IMR-90 (cell line): ENCODE measurements around the gene TRIM6. TPM values are rescaled to one million over a fixed set of nuclear protein-coding genes. Genes with fewer than 3 reads are reported as not detected.

Experiments
- ATAC-seq: fragments of 200-7000 bp; cut with Tn5 transposase; 2 replicates; pipeline ENCODE4 v1.9.1; 2020; ENCODE audit warnings: low read depth, mild to moderate bottlenecking, moderate library complexity
- BruUV-seq: library from RNA; stranded (reverse); fragments of 400-500 nt; replicated peaks from 2 replicates; lab custom pipeline; 2021; lab: Mats Ljungman, UMichigan
- CTCF ChIA-PET: fragments of 300-600 bp; formaldehyde crosslinking; extraction: SDS; loops from one replicate; lab custom pipeline; 2021; ENCODE audit warnings: antibody characterized with exemption; lab: Yijun Ruan, JAX
- POLR2A ChIA-PET: fragments of 300-600 bp; sonication (Branson Sonifier 250); formaldehyde crosslinking; loops from one replicate; lab custom pipeline; 2022; ENCODE audit warnings: antibody characterized with exemption; ENCODE audit not compliant: unreplicated experiment; lab: Charles Lee
- DNase-seq: peaks from one replicate; pipeline ENCODE4 v3.0.0; 2013
- H2AFZ ChIP-seq: replicated peaks from 2 replicates; pipeline ENCODE3; 2013; ENCODE audit warnings: low read length, mild to moderate bottlenecking; ENCODE audit not compliant: poor library complexity
- H2AK5ac ChIP-seq: 2 replicates; pipeline ENCODE4 v1.6.1; 2013; ENCODE audit warnings: low read depth, low read length, inconsistent platforms
- H2AK9ac ChIP-seq: replicated peaks from 2 replicates; pipeline ENCODE3; 2013; ENCODE audit warnings: mild to moderate bottlenecking, low read depth, low read length, moderate library complexity; ENCODE audit not compliant: poor library complexity
- H2BK120ac ChIP-seq: 2 replicates; pipeline ENCODE4 v1.6.1; 2013; ENCODE audit warnings: low read depth, low read length, inconsistent platforms
- H2BK15ac ChIP-seq: 3 replicates; pipeline ENCODE4 v1.6.1; 2013; ENCODE audit warnings: low read depth, low read length, inconsistent platforms
- H2BK20ac ChIP-seq: 2 replicates; pipeline ENCODE4 v1.6.1; 2013; ENCODE audit warnings: low read depth, mild to moderate bottlenecking, inconsistent platforms, low read length, moderate library complexity
- H2BK5ac ChIP-seq: 2 replicates; pipeline ENCODE4 v1.6.1; 2013; ENCODE audit warnings: mild to moderate bottlenecking, low read depth, low read length, inconsistent platforms; ENCODE audit not compliant: poor library complexity, severe bottlenecking
- H3K14ac ChIP-seq: replicated peaks from 2 replicates; pipeline ENCODE4 v1.6.1; 2013; ENCODE audit warnings: low read depth, low read length, inconsistent platforms
- H3K18ac ChIP-seq: 2 replicates; pipeline ENCODE4 v1.6.1; 2013; ENCODE audit warnings: low read depth, low read length, control low read depth
- H3K23ac ChIP-seq: 2 replicates; pipeline ENCODE4 v1.6.1; 2013; ENCODE audit warnings: low read depth, low read length, inconsistent platforms
- H3K27ac ChIP-seq: 2 replicates; pipeline ENCODE4 v1.5.1; 2013; ENCODE audit warnings: mild to moderate bottlenecking, control low read depth, low read length; ENCODE audit not compliant: insufficient read depth
- H3K27me3 ChIP-seq: 2 replicates; pipeline ENCODE4 v1.6.1; 2013; ENCODE audit warnings: low read length; ENCODE audit not compliant: control insufficient read depth, insufficient read depth
- H3K36me3 ChIP-seq: 2 replicates; pipeline ENCODE4 v1.6.1; 2013; ENCODE audit warnings: low read length, mixed read lengths; ENCODE audit not compliant: control insufficient read depth, insufficient read depth
- H3K4ac ChIP-seq: 2 replicates; pipeline ENCODE4 v1.6.1; 2013; ENCODE audit warnings: low read depth, low read length, inconsistent platforms
- H3K4me1 ChIP-seq: 2 replicates; pipeline ENCODE4 v1.6.1; 2013; ENCODE audit warnings: low read length, mixed read lengths; ENCODE audit not compliant: control insufficient read depth, insufficient read depth
- H3K4me2 ChIP-seq: 2 replicates; pipeline ENCODE4 v1.6.1; 2013; ENCODE audit warnings: low read depth, mild to moderate bottlenecking, control low read depth, low read length, moderate library complexity
- H3K4me3 ChIP-seq: 2 replicates; pipeline ENCODE4 v1.5.1; 2013; ENCODE audit warnings: low read depth, mild to moderate bottlenecking, control low read depth, low read length, moderate library complexity; ENCODE audit not compliant: insufficient read depth
- H3K56ac ChIP-seq: 2 replicates; pipeline ENCODE4 v1.6.1; 2013; ENCODE audit warnings: low read length, inconsistent platforms; ENCODE audit not compliant: insufficient read depth; ENCODE audit errors: extremely low read depth
- H3K79me1 ChIP-seq, 2 experiments: 2 replicates each; pipeline ENCODE4 v1.6.1; 2013; ENCODE audit warnings: low read length in 2 of 2, inconsistent platforms in 1 of 2, low read depth in 1 of 2
- H3K9ac ChIP-seq: 2 replicates; pipeline ENCODE4 v1.6.1; 2013; ENCODE audit warnings: low read depth, low read length, control low read depth
- H3K9me1 ChIP-seq: 2 replicates; pipeline ENCODE4 v1.6.1; 2013; ENCODE audit warnings: low read length, inconsistent platforms; ENCODE audit not compliant: insufficient read depth
- H3K9me3 ChIP-seq: 2 replicates; pipeline ENCODE4 v1.6.1; 2013; ENCODE audit warnings: low read length; ENCODE audit not compliant: control insufficient read depth, insufficient read depth
- H4K20me1 ChIP-seq: 2 replicates; pipeline ENCODE4 v1.6.1; 2013; ENCODE audit warnings: low read length, inconsistent platforms; ENCODE audit not compliant: insufficient read depth
- H4K5ac ChIP-seq: 2 replicates; pipeline ENCODE4 v1.6.1; 2013; ENCODE audit warnings: mild to moderate bottlenecking, low read depth, low read length, control low read depth
- H4K8ac ChIP-seq, 2 experiments: 2 replicates each; pipeline ENCODE4 v1.6.1; 2013; ENCODE audit warnings: low read depth in 2 of 2, low read length in 2 of 2, control low read depth in 1 of 2, inconsistent platforms in 1 of 2
- H4K91ac ChIP-seq: 2 replicates; pipeline ENCODE4 v1.6.1; 2013; ENCODE audit warnings: low read depth, low read length, inconsistent platforms; ENCODE audit not compliant: insufficient read depth
- CEBPB ChIP-seq: IDR thresholded peaks from 2 replicates; pipeline ENCODE4 v1.6.1; 2012; ENCODE audit warnings: low read depth, low read length, improper control_type of control experiment
- CHD1 ChIP-seq: IDR thresholded peaks from 2 replicates; pipeline ENCODE4 v1.6.1; 2012; ENCODE audit warnings: low read depth, low read length, improper control_type of control experiment
- CTCF ChIP-seq: conservative IDR thresholded peaks from 2 replicates; pipeline ENCODE4 v1.5.1; 2012; ENCODE audit warnings: mild to moderate bottlenecking, low read depth, low read length, improper control_type of control experiment
- FOS ChIP-seq: fragments of 150-350 bp; IDR thresholded peaks from 2 replicates; pipeline ENCODE4 v1.6.1; 2016; ENCODE audit warnings: low read depth, low read length
- MAZ ChIP-seq: IDR thresholded peaks from 2 replicates; pipeline ENCODE4 v1.6.1; 2012; ENCODE audit warnings: low read depth, mild to moderate bottlenecking, low read length, improper control_type of control experiment, moderate library complexity, borderline replicate concordance
- MXI1 ChIP-seq: IDR thresholded peaks from 2 replicates; pipeline ENCODE4 v1.6.1; 2012; ENCODE audit warnings: low read depth, mild to moderate bottlenecking, low read length, moderate library complexity, borderline replicate concordance
- NFE2L2 ChIP-seq: fragments of 150-350 bp; IDR thresholded peaks from 2 replicates; pipeline ENCODE4 v1.6.1; 2016; ENCODE audit warnings: low read depth, mild to moderate bottlenecking, low read length
- POLR2A ChIP-seq: IDR thresholded peaks from 2 replicates; pipeline ENCODE4 v1.6.1; 2012; ENCODE audit warnings: mild to moderate bottlenecking, low read depth, low read length
- RAD21 ChIP-seq: IDR thresholded peaks from 2 replicates; pipeline ENCODE4 v1.6.1; 2012; ENCODE audit warnings: low read length, improper control_type of control experiment
- RCOR1 ChIP-seq: IDR thresholded peaks from 2 replicates; pipeline ENCODE4 v1.6.1; 2012; ENCODE audit warnings: mild to moderate bottlenecking, low read length, improper control_type of control experiment; ENCODE audit not compliant: insufficient replicate concordance
- SMC3 ChIP-seq: fragments of 150-350 bp; IDR thresholded peaks from 2 replicates; pipeline ENCODE4 v1.6.1; 2016; ENCODE audit warnings: low read depth, mild to moderate bottlenecking, antibody characterized with exemption, low read length, moderate library complexity
- USF2 ChIP-seq: fragments of 150-350 bp; IDR thresholded peaks from 2 replicates; pipeline ENCODE4 v1.6.1; 2017; ENCODE audit warnings: mild to moderate bottlenecking, antibody characterized with exemption, low read length, low read depth
- WGBS, 2 experiments: methylation state at CpG; one replicate each; pipeline versions ENCODE4 v1.1.5 to v1.1.7; 2013; ENCODE audit warnings: missing lambda C conversion rate in 2 of 2; ENCODE audit not compliant: insufficient read length in 1 of 2; ENCODE audit errors: extremely low coverage in 2 of 2; 5-methylcytosine and 5-hydroxymethylcytosine counted together
- dilution Hi-C: fragments of 300-500 bp; cut with HindIII; formaldehyde crosslinking; loops from one replicate; pipeline ENCODE4 v1.14.3; 2018; ENCODE audit warnings: low sequenced_read_pairs; ENCODE audit not compliant: unreplicated experiment
- in situ Hi-C: fragments of 300-500 bp; cut with MboI; formaldehyde crosslinking; loops from 3 replicates; pipeline ENCODE4 v1.14.3; 2019; ENCODE audit warnings: low sequenced_read_pairs, inconsistent platforms, mixed read lengths
- intact Hi-C: fragments of 100-400 bp; cut with micrococcal nuclease; formaldehyde crosslinking; loops from 2 replicates; pipeline ENCODE4 v1.10.0; 2022
- polyA plus RNA-seq, 3 experiments: library from polyadenylated mRNA; depleted of rRNA; stranded (reverse); fragments of >200 nt; gene quantifications; 2 replicates each; pipeline ENCODE4 v1.2.3, GENCODE V29; 2012; ENCODE audit warnings: low replicate concordance in 1 of 3
- total RNA-seq: library from RNA; depleted of rRNA; stranded (reverse); fragments of >200 nt; gene quantifications from 2 replicates; pipeline ENCODE4 v1.2.3, GENCODE V29; 2012

Gene TRIM6
- total and polyA plus RNA-seq, 2 of the 4 experiments (the other 2 are of a cell fraction), result 3.9 to 4.7 TPM

- Histone ChIP-seq H3K4me2 (no peak overlapping the region), H2BK15ac (no peak overlapping the region), H2BK120ac (no peak overlapping the region), H3K79me1 (no peaks in the 10 kb centered on the region; a peak in 1 of 4 replicates), H3K9me3 (no peaks in the 10 kb centered on the region), H3K4me1 (peaks cover 1% of the 10 kb centered on the region), H2BK20ac (no peak overlapping the region), H3K56ac (no peak overlapping the region), H3K9ac (no peak overlapping the region), H4K20me1 (no peaks in the 10 kb centered on the region), H4K8ac (no peak overlapping the region), H3K27me3 (no peaks in the 10 kb centered on the region), H3K4me3 (no peak overlapping the region), H2AFZ (no peak overlapping the region), H3K23ac (no peak overlapping the region), H3K14ac (no peak overlapping the region), H2BK5ac (no peak overlapping the region), H4K91ac (no peak overlapping the region), H3K18ac (no peak overlapping the region), H3K9me1 (no peaks in the 10 kb centered on the region; the same call in 1 of the 2 replicates), H3K27ac (no peak overlapping the region), H3K4ac (no peak overlapping the region), H2AK9ac (no peak overlapping the region), H4K5ac (no peak overlapping the region), H2AK5ac (no peak overlapping the region), H3K36me3 (peaks cover 7% of the 10 kb centered on the region)
- DNase-seq, result no peak
- ChIA-PET POLR2A (interaction anchor here (0.6 kb wide), 1 partner anchor 74 kb away, joined by 3 read pairs; no protein-coding TSS in a partner anchor), CTCF (no interaction called here)
- WGBS, 2 experiments, result 92% methylated on average over 2 of the region's 2 CpGs; no CpG with 5 or more reads in 1 of the 2 experiments
- no peak for ATAC-seq
- dilution Hi-C loops (no loop called here), in situ Hi-C loops (no loop called here), intact Hi-C loops (no loop called here)
- TF ChIP-seq USF2 (no peak), RCOR1 (no peak), NFE2L2 (no peak), CTCF (no peak), FOS (no peak), CEBPB (no peak), CHD1 (no peak), MAZ (no peak), RAD21 (no peak), MXI1 (no peak), SMC3 (no peak), POLR2A (no peak)
- BruUV-seq, result no TSS peak
These were observed 35.0 kb downstream of the TRIM6 start for GRCh38 chr11:5631417-5631816.
